Activated naive CD4-positive, alpha-beta T cell treated with anti-CD3 and anti-CD28 coated beads, Interleukin-2, amount 50 U/mL, for 16 hours (primary cell): ENCODE data around the gene U2AF1L4.

Source experiments
- DNase-seq: peaks from one replicate; pipeline ENCODE4 v3.0.0-alpha.2; 2020

U2AF1L4 gene

DNA sequence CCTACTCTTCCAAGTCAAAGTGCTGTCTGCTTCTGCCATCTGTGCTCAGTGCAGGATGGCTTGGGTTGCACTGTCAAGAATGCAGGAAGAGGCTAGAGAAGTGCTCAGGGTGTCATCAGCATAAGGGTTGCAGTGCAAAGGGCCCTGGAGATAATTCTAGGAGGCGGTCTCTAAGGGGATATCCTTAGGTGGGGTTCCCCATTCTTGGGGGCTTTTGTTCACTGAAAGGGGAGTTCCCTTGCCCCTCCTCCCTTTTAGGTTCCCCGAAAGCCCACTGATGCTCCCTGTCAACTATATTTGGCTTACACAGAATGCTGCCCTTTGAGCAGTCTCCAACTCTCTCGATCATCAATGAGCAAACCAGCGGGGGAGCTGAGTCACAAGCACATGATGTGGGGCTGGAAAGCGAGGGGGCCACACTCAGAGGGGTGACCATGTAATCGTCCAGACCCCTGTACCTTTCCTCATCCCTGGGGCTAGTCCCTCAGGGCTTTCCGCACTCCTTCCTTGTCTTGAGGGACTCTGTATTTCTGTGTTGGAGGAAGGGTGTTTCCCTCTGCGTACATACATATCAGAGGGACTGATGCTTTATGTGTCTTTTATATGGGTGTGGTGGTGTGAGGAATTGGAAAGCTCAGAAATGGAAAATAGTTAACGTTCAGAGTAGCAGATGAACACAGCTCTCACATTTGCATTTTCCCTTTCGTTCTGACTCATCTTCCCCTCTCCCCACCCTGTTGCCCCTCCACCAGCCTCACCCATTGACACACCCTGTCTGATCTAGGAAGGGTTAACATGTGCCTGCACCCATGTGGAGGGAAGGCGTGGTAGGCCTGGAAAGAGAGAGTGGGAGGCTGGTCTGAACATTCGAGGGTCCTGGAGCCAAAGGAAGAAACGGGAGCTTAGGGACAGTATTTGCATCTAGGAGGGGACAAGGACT is 34.2 kb downstream of the U2AF1L4 start:
- peak; percentile 50 for DNase-seq

GRCh38 chr19:35708391-35708790 is 36.8 kb downstream of the U2AF1L4 start:
- no peak for DNase-seq

DNA sequence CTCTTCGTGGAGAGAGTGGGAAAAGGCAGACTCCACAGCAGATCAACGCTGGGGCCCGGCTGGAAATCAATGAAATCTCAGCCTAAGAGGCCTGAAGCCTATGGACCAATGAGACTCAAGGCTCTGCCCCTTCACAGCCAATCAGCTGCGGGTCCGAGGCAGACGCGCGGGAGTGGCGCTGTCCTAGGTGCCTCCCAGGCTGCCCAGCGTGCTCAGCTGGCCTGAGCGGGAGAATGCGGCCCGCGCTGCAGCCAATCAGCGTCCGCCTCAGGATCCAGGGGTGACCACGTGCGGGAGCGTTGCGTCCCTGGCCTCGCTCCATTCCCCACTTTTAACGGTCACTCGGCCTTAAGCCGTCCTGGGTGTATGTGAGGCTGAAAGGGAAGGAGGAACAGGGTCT is 41.0 kb downstream of the U2AF1L4 start, which contains the start of gene ZBTB32:
ZBTB32 (plus strand) TSS at position 341 of the 400 bp plus-strand sequence. CDS start 10,069 bp downstream, outside the sequence.
- no peak for DNase-seq

GRCh38 chr19:35703343-35703742 is 41.9 kb downstream of the U2AF1L4 start:
- DNase-seq = no peak

DNA sequence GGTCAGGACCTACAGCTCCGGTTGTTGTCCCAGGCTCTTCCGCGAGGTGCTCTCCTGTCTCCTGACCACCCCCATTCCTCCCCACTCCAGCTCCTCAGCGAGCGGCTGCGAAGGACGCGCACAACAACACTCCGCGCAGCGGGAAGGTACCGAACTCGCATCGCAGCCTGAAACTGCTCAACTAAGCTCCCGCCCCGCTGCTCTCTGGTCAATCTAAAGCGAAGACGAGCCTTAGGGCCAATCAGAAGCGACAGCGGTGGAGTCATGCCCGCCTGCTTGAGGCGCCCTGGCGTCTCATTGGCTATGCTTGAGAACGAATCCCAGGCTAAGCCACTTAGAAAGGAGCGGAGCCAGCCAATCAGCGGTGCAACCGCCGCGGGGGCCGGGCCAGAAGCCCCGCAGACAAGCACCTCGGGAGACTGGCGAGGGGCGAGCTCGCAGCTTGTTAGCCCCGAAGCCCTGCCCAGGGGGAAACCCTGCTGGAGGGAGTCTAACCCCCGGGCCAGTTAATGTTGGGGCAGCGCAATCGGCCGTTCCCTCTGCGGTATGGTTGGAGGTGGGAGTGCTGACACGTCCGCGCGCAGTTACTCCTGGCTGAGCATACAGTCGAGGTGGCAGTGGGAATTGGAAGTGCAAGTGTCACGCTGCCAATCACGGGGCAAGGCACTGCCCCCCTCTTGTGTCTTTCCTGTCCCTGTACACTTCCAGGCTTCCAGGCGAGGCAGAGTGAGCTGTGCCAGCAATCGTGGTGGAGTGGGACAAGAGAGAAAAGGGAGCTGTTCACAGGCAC is 42.8 kb downstream of the U2AF1L4 start:
- DNase-seq = peak; percentile 94

DNA sequence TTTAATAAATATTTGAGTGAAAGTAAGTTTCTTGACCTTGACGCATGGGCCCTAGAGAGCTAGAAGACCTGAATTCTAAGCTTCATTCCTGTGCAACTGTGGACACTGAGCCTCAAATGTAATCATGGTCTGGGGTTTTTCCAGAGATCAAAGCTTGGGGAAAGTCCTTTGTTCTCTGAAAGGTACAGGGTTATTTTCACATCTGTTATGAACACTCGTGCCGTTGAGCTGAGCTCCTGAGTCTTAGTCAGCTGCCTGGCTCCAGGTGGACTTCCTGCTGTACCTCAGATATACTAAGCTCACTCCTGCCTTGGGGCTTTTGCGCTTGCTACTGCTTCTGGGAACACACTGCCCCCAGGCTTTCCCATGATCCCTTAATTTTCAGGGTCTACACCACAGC is 48.4 kb downstream of the U2AF1L4 start:
- DNase-seq = no peak

GRCh38 chr19:35695895-35696422 is 49.3 kb downstream of the U2AF1L4 start:
- no peak for DNase-seq

- DNase-seq = peak; percentile 89
Measured at GRCh38 chr19:35693835-35694599, 51.2 kb downstream of the U2AF1L4 start.

- DNase-seq = no peak
Measured at GRCh38 chr19:35693422-35693821, 51.8 kb downstream of the U2AF1L4 start.
